HL-60 (cell line): ENCODE results near the gene LANCL2.

Source experiments
- DNase-seq, 2 experiments: peaks; one replicate each; pipeline ENCODE4 v3.0.0-alpha.2; 2010 to 2020; ENCODE audit warnings: low read depth in 1 of 2, low spot score in 1 of 2
- H3K27ac ChIP-seq: fragments of 250-450 bp; sonication (Bioruptor Pico); replicated peaks from 2 replicates; pipeline ENCODE4 v1.5.1; 2020; ENCODE audit warnings: mild to moderate bottlenecking, moderate library complexity
- H3K27me3 ChIP-seq: fragments of 250-450 bp; sonication (Bioruptor Pico); 2 replicates; pipeline ENCODE4 v1.5.1; 2021; ENCODE audit warnings: mild to moderate bottlenecking, moderate library complexity; ENCODE audit not compliant: insufficient read depth, poor library complexity, severe bottlenecking
- H3K4me3 ChIP-seq: replicated peaks from 2 replicates; pipeline ENCODE4 v1.5.1; 2011; ENCODE audit warnings: mild to moderate bottlenecking, control low read depth, low read length; ENCODE audit not compliant: insufficient read depth
- CTCF ChIP-seq: IDR thresholded peaks from one replicate; pipeline ENCODE4 v1.5.1; 2011; ENCODE audit warnings: low read length, control low read depth, inconsistent platforms; ENCODE audit not compliant: insufficient read depth
- GABPA ChIP-seq: IDR thresholded peaks from 2 replicates; pipeline ENCODE4 v1.6.1; 2012; ENCODE audit warnings: low read depth
- POLR2AphosphoS5 ChIP-seq: IDR thresholded peaks from 2 replicates; pipeline ENCODE4 v1.6.1; 2012; ENCODE audit warnings: low read depth
- SPI1 ChIP-seq: IDR thresholded peaks from 2 replicates; pipeline ENCODE4 v1.6.1; 2012; ENCODE audit warnings: low read depth, mild to moderate bottlenecking, borderline replicate concordance
- TF ChIP-seq, protein P1 (sequence below): IDR thresholded peaks from 2 replicates; pipeline ENCODE4 v1.6.1; 2012; ENCODE audit warnings: low read depth; ENCODE audit not compliant: insufficient replicate concordance

LANCL2 gene

GRCh38 chr7:55458351-55458750 lies 93.2 kb downstream of the LANCL2 start:
- DNase-seq: no peak
- Histone ChIP-seq H3K27ac (no peak overlapping the region), H3K4me3 (no peak overlapping the region), H3K27me3 (no peaks in the 10 kb centered on the region)
- TF ChIP-seq, protein P1, sequence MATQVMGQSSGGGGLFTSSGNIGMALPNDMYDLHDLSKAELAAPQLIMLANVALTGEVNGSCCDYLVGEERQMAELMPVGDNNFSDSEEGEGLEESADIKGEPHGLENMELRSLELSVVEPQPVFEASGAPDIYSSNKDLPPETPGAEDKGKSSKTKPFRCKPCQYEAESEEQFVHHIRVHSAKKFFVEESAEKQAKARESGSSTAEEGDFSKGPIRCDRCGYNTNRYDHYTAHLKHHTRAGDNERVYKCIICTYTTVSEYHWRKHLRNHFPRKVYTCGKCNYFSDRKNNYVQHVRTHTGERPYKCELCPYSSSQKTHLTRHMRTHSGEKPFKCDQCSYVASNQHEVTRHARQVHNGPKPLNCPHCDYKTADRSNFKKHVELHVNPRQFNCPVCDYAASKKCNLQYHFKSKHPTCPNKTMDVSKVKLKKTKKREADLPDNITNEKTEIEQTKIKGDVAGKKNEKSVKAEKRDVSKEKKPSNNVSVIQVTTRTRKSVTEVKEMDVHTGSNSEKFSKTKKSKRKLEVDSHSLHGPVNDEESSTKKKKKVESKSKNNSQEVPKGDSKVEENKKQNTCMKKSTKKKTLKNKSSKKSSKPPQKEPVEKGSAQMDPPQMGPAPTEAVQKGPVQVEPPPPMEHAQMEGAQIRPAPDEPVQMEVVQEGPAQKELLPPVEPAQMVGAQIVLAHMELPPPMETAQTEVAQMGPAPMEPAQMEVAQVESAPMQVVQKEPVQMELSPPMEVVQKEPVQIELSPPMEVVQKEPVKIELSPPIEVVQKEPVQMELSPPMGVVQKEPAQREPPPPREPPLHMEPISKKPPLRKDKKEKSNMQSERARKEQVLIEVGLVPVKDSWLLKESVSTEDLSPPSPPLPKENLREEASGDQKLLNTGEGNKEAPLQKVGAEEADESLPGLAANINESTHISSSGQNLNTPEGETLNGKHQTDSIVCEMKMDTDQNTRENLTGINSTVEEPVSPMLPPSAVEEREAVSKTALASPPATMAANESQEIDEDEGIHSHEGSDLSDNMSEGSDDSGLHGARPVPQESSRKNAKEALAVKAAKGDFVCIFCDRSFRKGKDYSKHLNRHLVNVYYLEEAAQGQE: no peak
- TF ChIP-seq POLR2AphosphoS5 (no peak), SPI1 (no peak), CTCF (no peak), GABPA (no peak)

DNA sequence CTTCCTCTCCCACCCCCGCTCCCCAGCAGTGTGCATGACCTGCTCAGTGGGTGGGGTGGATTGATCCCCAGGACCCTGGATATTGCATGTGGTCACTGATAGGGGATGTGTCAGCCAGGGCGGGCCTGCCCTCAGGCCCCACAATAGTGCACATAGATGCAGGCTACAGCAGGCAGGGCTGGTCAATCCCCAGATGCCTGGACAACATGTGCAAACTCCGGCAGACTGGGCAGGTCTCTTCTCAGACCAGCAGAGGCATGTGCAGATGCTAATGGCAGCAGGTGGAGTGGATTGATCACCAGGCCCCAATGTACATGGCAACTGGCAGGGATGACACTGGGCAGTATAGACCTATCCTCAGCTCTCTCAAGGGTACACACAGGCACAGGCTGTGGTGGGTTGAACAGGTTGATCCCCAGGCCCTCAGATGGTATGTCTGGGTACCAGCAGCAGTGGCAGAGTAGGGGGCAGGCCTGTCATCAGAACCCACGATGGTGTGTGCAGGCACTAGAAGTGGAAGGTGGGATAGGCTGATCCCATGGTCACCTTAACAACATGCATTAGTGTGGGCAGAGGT lies 98.6 kb downstream of the LANCL2 start:
- Histone ChIP-seq H3K27me3 (no peaks in the 10 kb centered on the region), H3K27ac (no peak overlapping the region), H3K4me3 (no peak overlapping the region)
- no peak for TF ChIP-seq SPI1
- no peak for TF ChIP-seq GABPA
- TF ChIP-seq CTCF: no peak
- TF ChIP-seq POLR2AphosphoS5: no peak
- TF ChIP-seq, protein P1: no peak
- no peak for DNase-seq

DNA sequence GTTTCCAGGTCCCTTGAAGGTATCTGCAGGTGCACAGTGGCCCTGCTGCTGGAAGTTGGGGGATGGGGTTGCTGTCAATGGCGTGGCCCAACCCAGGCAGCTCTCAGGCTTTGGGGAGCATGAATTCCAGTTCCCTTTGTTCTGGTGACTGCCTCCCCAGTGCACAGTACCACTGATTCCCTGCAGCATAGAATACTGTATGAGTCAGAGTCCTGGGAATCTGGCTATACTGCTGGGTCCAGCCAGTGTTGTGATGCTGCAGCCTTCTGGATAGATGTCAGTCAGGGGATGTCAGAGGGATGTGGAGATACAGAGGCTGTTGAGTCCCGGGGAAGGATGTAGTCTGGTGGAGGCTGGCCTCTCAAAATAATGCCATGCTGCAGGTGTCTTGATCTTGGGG lies 99.3 kb downstream of the LANCL2 start:
- H3K27me3 ChIP-seq: no peaks in the 10 kb centered on the region
- DNase-seq: no peak
- TF ChIP-seq CTCF: no peak
- no peak for TF ChIP-seq GABPA
- no peak overlapping the region for H3K4me3 ChIP-seq
- no peak overlapping the region for H3K27ac ChIP-seq

DNA sequence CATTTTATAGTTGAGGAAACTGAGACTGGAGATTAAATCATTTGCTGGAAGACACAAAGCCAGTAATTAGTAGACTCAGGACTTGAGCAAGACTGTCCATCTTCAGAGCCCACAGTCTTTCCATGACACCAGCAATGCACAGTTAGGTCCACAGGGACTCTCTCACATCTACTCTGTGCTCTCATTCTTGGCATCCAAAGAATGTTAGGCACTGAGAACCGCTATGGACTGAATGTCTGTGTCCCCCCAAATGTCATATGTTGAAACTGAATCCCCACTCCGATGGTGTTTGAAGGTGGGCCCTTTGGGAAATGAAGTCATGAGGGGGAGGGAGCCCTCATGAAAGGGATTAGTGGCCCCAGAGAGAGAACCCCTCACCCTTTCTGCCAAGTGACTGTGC lies 100.6 kb downstream of the LANCL2 start:
- TF ChIP-seq, protein P1: no peak
- TF ChIP-seq SPI1: no peak
- no peak for TF ChIP-seq GABPA
- TF ChIP-seq CTCF: no peak
- TF ChIP-seq POLR2AphosphoS5: no peak
- Histone ChIP-seq H3K27ac (no peak overlapping the region), H3K4me3 (no peak overlapping the region), H3K27me3 (no peaks in the 10 kb centered on the region)
- no peak for DNase-seq
